Measurements from ENCODE around the gene HNRNPH3.

DNA sequence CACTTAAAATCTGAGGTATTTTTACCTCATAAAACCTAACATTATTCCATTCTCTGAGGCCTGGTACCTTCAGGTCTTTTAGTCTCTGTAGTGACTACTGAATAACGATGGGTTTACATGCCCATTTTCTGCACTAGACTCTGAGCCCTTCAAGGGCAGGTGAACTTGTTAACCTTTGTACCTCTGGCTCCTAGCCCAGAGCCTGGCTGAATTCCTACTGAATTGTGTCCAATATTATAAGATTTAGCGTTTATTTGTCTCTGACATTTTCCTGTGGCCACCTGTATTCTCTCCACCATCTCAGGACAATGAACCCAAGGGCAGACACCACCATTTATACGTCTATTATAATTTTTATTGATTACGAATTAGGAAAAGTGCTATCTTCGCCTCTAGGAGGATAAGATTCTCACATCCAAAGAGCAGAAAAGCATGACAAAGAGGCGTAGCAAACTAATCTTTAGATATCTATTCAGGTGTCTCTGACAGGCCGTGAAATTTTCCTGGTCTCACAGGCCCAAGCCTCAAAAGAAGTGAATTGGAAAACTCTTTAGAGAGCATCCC is 27.9 kb upstream of the HNRNPH3 start:
- TF ChIP-seq, protein P1, sequence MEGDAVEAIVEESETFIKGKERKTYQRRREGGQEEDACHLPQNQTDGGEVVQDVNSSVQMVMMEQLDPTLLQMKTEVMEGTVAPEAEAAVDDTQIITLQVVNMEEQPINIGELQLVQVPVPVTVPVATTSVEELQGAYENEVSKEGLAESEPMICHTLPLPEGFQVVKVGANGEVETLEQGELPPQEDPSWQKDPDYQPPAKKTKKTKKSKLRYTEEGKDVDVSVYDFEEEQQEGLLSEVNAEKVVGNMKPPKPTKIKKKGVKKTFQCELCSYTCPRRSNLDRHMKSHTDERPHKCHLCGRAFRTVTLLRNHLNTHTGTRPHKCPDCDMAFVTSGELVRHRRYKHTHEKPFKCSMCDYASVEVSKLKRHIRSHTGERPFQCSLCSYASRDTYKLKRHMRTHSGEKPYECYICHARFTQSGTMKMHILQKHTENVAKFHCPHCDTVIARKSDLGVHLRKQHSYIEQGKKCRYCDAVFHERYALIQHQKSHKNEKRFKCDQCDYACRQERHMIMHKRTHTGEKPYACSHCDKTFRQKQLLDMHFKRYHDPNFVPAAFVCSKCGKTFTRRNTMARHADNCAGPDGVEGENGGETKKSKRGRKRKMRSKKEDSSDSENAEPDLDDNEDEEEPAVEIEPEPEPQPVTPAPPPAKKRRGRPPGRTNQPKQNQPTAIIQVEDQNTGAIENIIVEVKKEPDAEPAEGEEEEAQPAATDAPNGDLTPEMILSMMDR (IDR thresholded peaks at IDR 0.05), result no peak
- TF ChIP-seq EZH2 (IDR thresholded peaks at IDR 0.05), result no peak
- no peak for TF ChIP-seq EZH2phosphoT487 (IDR thresholded peaks at IDR 0.05)

Data from neural progenitor cell (in vitro differentiated cells).